PFSK-1 (cell line): ENCODE measurements around the gene NAPA.

Source experiments
- FOXP2 ChIP-seq: optimal IDR thresholded peaks from 2 replicates; pipeline ENCODE3; 2011; ENCODE audit warnings: borderline replicate concordance, control low read depth, inconsistent platforms; ENCODE audit not compliant: insufficient read depth; ENCODE audit errors: extremely low read length, extremely low read depth
- POLR2AphosphoS5 ChIP-seq: IDR thresholded peaks from 2 replicates; pipeline ENCODE4 v1.6.1; 2012; ENCODE audit warnings: low read depth, mild to moderate bottlenecking, control low read depth, low read length, moderate library complexity
- SIN3A ChIP-seq: IDR thresholded peaks from 2 replicates; pipeline ENCODE4 v1.6.1; 2012; ENCODE audit warnings: mild to moderate bottlenecking, low read length, moderate library complexity, borderline replicate concordance; ENCODE audit not compliant: insufficient read depth
- TAF1 ChIP-seq: IDR thresholded peaks from 2 replicates; pipeline ENCODE4 v1.6.1; 2012; ENCODE audit warnings: low read length, control low read depth, borderline replicate concordance; ENCODE audit not compliant: insufficient read depth
- TF ChIP-seq, protein P1 (sequence below), 2 experiments: IDR thresholded peaks; 2 replicates each; pipeline versions ENCODE4 v1.6.1 to v1.8.0; 2011 to 2012; ENCODE audit warnings: low read depth in 2 of 2, low read length in 2 of 2, control low read depth in 1 of 2, inconsistent platforms in 1 of 2, mild to moderate bottlenecking in 1 of 2, moderate library complexity in 1 of 2; ENCODE audit not compliant: insufficient read depth in 1 of 2

Gene NAPA

DNA sequence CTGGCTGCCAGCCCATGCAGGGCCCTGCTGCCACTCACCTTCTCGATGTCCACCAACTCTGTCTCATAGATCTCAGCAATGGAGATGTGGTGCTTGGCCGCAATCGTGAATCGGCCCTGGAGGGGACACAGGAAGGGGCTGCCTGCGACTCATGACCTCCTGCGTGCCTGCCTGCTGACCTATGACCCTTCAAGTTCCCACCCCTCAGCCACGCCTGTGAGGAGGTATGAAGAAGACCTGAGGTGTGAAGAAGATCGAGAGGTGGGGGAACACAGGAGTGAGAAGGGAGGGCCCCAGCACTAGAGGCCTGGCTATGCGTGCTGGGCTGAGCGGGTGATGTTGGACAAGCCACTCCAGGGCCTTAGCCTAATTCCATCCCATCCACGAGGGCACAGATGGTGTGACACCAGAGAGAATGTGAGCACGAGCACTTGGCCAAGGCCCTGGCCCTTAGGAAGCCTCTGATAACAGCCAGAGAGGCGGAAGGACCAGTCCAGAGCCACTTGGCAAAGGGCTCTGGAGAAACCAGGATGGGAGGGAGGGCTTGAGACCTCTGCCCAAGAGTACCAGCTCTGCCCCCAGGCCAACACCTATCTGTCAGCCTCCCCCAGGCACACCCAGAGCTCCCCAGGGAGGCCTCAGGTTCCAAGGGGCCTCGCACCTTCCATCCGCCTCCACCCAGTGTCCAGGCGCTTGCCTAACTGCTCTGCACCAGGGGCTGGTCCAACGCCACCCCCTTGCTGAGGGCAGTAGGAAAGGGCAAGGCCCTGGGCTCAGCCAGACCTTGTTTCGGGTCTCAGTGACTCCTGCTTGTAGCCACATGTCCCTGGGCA is 21.3 kb downstream of the NAPA start:
- TF ChIP-seq FOXP2 (no peak), TAF1 (no peak), SIN3A (no peak), POLR2AphosphoS5 (no peak)
- TF ChIP-seq, protein P1, sequence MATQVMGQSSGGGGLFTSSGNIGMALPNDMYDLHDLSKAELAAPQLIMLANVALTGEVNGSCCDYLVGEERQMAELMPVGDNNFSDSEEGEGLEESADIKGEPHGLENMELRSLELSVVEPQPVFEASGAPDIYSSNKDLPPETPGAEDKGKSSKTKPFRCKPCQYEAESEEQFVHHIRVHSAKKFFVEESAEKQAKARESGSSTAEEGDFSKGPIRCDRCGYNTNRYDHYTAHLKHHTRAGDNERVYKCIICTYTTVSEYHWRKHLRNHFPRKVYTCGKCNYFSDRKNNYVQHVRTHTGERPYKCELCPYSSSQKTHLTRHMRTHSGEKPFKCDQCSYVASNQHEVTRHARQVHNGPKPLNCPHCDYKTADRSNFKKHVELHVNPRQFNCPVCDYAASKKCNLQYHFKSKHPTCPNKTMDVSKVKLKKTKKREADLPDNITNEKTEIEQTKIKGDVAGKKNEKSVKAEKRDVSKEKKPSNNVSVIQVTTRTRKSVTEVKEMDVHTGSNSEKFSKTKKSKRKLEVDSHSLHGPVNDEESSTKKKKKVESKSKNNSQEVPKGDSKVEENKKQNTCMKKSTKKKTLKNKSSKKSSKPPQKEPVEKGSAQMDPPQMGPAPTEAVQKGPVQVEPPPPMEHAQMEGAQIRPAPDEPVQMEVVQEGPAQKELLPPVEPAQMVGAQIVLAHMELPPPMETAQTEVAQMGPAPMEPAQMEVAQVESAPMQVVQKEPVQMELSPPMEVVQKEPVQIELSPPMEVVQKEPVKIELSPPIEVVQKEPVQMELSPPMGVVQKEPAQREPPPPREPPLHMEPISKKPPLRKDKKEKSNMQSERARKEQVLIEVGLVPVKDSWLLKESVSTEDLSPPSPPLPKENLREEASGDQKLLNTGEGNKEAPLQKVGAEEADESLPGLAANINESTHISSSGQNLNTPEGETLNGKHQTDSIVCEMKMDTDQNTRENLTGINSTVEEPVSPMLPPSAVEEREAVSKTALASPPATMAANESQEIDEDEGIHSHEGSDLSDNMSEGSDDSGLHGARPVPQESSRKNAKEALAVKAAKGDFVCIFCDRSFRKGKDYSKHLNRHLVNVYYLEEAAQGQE (IDR thresholded peaks at IDR 0.05; ENCODE audit: insufficient read depth in 1 of 2, low read depth in 2 of 2, low read length in 2 of 2) = no peak

DNA sequence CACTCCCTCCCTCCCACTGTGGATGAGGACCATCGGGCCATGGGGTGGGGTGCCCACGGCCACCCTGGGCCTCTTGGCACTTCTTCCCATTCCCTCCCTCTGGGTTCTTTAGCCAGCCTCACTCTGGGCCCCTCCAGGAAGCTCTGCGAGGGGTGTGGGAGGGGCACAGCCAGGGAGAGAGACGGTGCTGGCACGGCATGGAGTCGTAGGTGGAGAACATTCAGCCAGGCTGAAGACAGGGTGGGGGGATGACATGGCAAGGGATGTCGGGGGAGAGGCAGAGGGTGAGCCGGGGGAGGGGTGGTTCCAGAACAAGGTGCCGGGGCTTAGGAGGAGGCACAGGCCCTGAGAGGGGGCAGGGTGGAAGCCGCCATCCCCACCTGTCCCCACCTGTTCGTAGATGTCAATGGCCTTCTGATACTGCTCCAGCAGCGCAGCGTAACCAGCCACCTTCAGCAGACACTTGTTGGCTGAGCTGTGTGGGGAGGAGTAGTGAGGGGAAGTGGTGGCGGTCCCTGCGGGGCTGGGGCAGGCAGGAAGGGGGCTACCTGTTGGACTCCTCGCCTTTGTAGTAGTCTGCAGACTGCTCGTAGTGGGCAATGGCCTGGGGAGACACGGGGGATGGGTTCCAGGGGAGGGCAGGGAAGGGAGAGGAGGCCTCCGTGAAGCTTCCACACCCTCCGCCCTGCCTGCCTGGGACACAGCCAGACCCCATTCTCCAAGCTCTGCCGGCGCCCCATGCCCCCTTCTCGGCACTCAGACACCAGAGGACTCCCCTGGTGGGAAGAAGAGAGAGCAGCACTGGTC is 22.1 kb downstream of the NAPA start:
- TF ChIP-seq SIN3A (no peak), FOXP2 (no peak), POLR2AphosphoS5 (no peak), TAF1 (no peak)
- TF ChIP-seq, protein P1 (IDR thresholded peaks at IDR 0.05; ENCODE audit: insufficient read depth in 1 of 2, low read depth in 2 of 2, low read length in 2 of 2) = no peak

DNA sequence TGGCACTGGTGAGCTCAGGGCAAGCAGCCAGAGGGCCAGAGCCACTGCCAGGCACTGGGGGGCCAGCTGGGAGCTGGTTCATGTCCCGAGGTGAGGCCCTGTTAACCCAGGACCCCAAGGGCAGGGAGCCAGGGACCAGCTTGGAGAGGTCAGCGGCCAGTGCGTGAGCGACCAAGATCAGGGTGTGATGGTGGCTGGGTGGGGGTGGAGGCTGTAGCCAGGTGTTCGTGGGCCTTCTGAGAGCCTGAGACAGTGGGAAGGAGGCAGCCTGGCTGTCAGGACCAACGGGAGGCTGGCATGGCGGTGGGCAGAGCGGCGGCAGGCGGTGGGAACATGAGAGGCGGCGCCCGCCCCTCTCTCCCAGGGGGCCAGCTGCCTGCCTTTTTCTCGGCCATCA is 22.7 kb downstream of the NAPA start:
- no peak for TF ChIP-seq SIN3A
- TF ChIP-seq TAF1 = no peak
- TF ChIP-seq FOXP2 = no peak
- TF ChIP-seq, protein P1 (IDR thresholded peaks at IDR 0.05; ENCODE audit: insufficient read depth in 1 of 2, low read depth in 2 of 2, low read length in 2 of 2) = no peak
- TF ChIP-seq POLR2AphosphoS5 = no peak

DNA sequence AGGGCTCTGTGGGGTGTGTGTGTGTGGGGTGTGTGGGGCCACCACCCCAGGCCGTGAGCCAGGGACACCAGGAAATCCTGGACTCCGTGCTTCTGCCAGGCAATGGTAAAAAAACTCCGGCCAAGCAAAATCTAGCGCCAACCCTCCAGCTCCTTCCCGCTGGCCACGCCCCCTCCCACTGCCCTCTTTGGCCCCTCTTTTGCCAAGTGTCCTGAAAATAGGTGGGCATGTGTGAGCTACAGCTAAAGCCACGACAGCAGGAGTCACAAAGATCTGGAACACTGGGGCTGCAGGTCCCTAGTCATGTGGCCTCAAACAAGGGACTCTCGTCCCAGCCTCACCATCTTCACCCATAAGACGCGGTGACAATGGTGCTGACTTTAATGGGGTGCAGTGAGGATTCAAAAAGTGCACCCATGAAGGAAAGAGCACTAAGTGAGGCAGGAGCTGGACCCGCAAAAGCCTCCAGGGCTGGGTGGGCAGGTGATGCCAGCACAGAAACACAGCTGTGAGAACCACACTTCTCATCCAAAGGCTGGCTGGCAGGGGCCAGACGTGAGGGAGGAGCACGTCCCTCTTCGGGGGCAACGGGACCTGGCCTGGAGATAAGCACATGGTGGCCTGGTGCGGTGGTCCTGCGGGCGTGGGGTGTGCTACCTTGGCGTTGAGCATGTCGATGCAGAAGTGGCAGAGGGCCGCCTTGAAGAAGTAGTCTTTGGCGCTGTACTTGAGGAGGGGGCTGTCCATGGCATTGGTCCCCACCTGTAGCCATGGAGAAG is 23.3 kb downstream of the NAPA start:
- TF ChIP-seq POLR2AphosphoS5 (no peak), FOXP2 (no peak), SIN3A (no peak), TAF1 (no peak)
- TF ChIP-seq, protein P1 (IDR thresholded peaks at IDR 0.05; ENCODE audit: insufficient read depth in 1 of 2, low read depth in 2 of 2, low read length in 2 of 2) = no peak
